NB4 (cell line): Measurements from ENCODE around the gene TMEM233.

Experiments used
- CTCF ChIP-seq: IDR thresholded peaks from one replicate; pipeline ENCODE4 v1.5.1; 2012; ENCODE audit warnings: low read depth, low read length
- MAX ChIP-seq: IDR thresholded peaks from 2 replicates; pipeline ENCODE4 v1.6.1; 2011; ENCODE audit warnings: low read depth, low read length

GRCh38 chr12:119634743-119635142 lies 41.2 kb downstream of the TMEM233 start:
- TF ChIP-seq CTCF, result no peak
- no peak for TF ChIP-seq MAX
